HG02938 (cell line): Measurements from ENCODE around the gene FBXO9.

Source experiments
- ATAC-seq: cut with Tn5 transposase; IDR thresholded peaks from one replicate; pipeline ENCODE4 v1.9.1; 2021; ENCODE audit warnings: mild to moderate bottlenecking, moderate library complexity; ENCODE audit not compliant: unreplicated experiment

The FBXO9 gene

DNA sequence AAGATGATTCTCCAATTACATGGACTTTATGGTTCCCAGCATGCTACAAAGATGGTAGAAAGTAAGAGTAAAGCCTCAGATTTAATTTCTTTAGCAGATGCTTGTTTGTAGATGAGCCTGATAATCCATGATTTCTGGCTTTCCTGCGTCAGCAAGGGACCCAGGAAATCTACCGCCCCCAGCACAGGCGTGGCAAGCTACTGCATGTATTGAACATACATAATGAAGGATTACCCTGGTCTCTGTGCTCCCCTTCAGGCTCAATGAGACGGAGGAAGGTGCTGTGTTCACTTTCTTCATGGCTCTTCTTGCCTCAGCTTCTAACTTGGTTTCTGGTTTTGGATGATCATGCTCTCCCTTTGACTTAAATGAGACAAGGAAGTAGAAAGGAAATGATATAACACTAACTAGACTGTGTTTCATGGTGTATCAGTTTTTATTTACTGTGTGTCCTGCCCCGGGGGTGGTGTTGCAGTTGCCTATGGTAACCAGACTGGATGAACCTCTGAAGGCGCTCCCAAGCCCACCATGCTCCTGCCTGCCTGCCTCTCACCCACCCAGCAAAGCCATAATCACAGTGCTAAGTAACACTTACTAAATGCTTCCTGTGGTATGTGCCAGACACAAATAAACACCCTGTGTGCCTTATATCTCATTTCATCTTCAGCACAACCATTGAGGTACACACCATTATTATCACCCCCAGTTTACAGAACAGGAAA, 65.5 kb downstream of the FBXO9 start:
- no peak for ATAC-seq

- no peak for ATAC-seq
Observed at GRCh38 chr6:53133961-53134360, 68.8 kb downstream of the FBXO9 start.

- no peak for ATAC-seq
Observed at GRCh38 chr6:53134601-53135235, 69.5 kb downstream of the FBXO9 start.

- no peak for ATAC-seq
Observed at GRCh38 chr6:53136000-53136609, 70.9 kb downstream of the FBXO9 start.

DNA sequence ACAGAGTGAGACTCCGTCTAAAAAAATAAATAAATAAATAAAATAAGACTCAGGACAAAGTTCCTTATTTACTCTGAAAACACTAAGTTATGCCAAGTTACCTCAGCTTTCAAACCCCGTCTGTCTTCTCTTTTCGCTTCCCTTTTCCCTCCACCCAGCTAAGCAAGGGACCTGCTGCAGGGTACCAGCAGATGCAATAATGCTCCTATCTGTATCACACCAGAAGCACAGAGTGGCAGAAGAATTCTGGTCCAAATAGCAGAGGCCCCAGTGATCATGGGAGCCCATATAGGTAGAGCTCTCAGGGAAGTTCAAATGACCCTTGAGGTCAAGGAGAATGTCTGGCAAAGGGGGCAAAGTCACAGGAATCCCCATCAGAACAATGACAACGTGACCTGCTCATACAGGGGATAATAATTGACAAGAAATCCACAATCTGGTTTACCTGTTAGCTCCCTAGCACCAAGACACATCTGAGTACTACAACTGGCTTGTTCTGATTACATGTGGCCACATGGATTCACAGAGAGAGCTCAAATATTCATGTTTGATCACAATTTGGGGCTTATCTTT, 74.7 kb downstream of the FBXO9 start:
- ATAC-seq: no peak

DNA sequence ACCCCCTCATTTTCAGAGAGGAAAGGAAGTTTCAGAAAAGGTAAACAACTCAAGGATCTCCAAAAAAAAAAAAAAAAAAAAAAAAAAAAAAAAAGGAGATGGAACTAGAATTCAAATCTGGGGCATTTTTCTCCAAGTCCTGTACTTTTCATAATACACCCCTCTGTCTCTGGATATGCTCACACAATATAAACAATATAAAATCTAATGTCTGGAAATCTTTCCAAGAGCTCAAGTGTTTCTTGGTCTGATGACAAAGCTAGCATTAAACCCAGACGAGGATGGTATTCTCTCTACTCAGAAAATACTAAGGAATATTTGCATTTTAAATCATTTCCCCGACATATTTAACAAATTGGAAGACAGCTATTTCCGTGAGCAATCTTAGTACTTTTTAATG, 77.6 kb downstream of the FBXO9 start:
- ATAC-seq: no peak

DNA sequence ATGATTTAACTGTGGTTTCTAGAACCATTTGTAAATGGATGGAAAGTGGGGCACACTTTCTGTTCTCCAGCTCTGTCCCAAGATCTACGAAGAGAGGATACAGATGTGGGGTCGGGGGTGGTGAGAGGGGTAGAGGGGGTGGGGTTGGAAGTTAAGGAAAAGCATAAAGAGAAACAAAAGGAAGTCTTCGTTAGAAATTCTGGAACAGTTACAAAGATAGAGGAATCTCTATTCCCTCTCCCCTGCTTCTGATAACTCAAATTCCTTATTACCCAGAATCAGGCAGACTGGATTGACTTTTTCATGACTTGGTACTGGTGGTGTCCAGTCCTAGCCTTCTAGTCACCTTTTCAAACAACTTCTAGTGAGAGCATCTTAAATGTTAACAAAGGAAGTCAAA, 78.5 kb downstream of the FBXO9 start:
- ATAC-seq: no peak

DNA sequence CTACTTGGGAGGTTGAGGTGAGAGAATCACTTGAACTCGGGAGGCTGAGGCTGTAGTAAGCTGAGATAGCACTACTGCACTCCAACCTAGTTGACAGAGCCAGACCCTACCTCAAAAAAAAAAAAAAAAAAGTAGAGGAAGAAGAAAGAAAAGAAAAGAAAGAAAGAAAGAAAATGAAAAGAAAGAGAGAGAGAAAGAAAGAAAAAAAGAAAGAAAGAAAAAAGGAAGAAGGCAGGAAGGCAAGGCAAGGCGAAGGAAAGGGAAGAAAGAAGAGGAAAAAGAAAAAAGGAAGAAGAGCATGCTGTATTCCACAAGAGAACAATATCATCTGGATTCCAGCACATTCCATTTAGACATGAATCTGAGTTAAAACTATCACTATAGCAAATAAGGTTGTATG, 79.6 kb downstream of the FBXO9 start:
- no peak for ATAC-seq

DNA sequence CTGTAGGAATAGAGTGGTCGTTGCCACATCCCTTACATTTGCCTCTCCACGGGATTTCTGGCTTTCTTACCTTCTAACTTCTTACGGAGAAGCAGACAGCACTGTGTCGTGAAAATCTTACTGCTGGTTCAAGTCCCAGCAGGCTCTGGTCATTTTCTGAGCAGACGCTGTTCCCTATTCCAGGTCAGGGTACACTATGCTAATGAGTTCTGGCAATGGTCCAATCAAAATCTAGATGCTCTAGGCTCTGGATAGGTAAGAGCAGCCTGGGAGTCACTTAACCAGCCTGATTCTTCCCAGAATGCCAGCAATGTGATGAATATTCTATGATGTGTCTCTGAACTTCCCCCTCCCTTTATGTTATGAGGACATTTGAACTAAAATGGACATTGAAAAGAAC, 83.5 kb downstream of the FBXO9 start, which contains the start of gene GCM1:
Gene GCM1, minus strand, starts transcription at position 158 of the 400 bp plus-strand sequence. CDS start 3,209 bp downstream, outside the sequence.
- no peak for ATAC-seq
